Transverse colon (tissue), 4 donors: Measurements from ENCODE around the gene PITX3. TPM values are rescaled to one million over a fixed set of nuclear protein-coding genes. Genes with fewer than 3 reads are reported as not detected.

Source experiments
- DNase-seq: peaks from one replicate; pipeline ENCODE4 v3.0.0-alpha.2; 2019
- H3K27ac ChIP-seq, 4 donors: fragments of 200-600 bp; sonication (generic); 2 replicates each; pipeline ENCODE4 v1.5.1; 2016 to 2018; ENCODE audit warnings: inconsistent platforms in 4 of 4
- H3K27me3 ChIP-seq: fragments of 200-600 bp; sonication (generic); 2 replicates; pipeline ENCODE4 v1.5.1; 2017; ENCODE audit warnings: inconsistent platforms
- H3K36me3 ChIP-seq, 4 donors: fragments of 200-600 bp; sonication (generic); 2 replicates each; pipeline ENCODE4 v1.5.1; 2017 to 2019; ENCODE audit warnings: inconsistent platforms in 4 of 4
- H3K4me1 ChIP-seq, 4 donors: fragments of 200-600 bp; sonication (generic); 2 replicates each; pipeline ENCODE4 v1.5.1; 2017 to 2020; ENCODE audit warnings: inconsistent platforms in 4 of 4
- H3K4me3 ChIP-seq, 4 donors: fragments of 200-600 bp; sonication (generic); 1 replicate in 1 of 4; 2 replicates in 3 of 4; pipeline versions ENCODE4 v1.5.1 to v1.6.1; 2017 to 2019; ENCODE audit warnings: inconsistent platforms in 4 of 4
- H3K9me3 ChIP-seq, 2 donors: fragments of 200-600 bp; sonication (generic); 2 replicates each; pipeline ENCODE4 v1.5.1; 2017 to 2019; ENCODE audit warnings: inconsistent platforms in 2 of 2
- EP300 ChIP-seq: sonication (generic); formaldehyde crosslinking; IDR thresholded peaks from one replicate; pipeline ENCODE4 v1.6.1; 2017; ENCODE audit warnings: antibody characterized with exemption, low read depth
- POLR2A ChIP-seq: fragments of 450-650 bp; IDR thresholded peaks from one replicate; pipeline ENCODE4 v1.6.1; 2016; ENCODE audit warnings: antibody characterized with exemption, mild to moderate bottlenecking, moderate library complexity
- POLR2AphosphoS5 ChIP-seq, 3 donors: sonication (generic); formaldehyde crosslinking; IDR thresholded peaks; one replicate each; pipeline ENCODE4 v1.6.1; 2016; ENCODE audit warnings: antibody characterized with exemption in 3 of 3
- WGBS, 2 donors: methylation state at CpG; one replicate each; pipeline ENCODE4 v1.1.5; 2018; ENCODE audit warnings: low coverage in 1 of 2; 5-methylcytosine and 5-hydroxymethylcytosine counted together
- in situ Hi-C, 4 donors: fragments of 200-750 bp; cut with MboI; loops; one replicate each; pipeline versions ENCODE4 v1.15.0 to v1.15.1; 2017; ENCODE audit warnings: low sequenced_read_pairs in 3 of 4, low pct_ligation_motif_present in 1 of 4, low pct_unique_long_range_greater_than_20kb in 1 of 4
- intact Hi-C: fragments of 100-400 bp; cut with DNase I; formaldehyde crosslinking; loops from one replicate; pipeline ENCODE4 v1.15.1; 2023; ENCODE audit warnings: low total_unique reads
- total RNA-seq, 4 donors: library from RNA; depleted of rRNA; stranded (reverse); fragments of >200 nt; gene quantifications; one replicate each; pipeline ENCODE4 v1.1.0, GENCODE V29; 2016
- TF ChIP-seq, protein P1 (sequence below), 5 experiments: fragments of 200-600 bp in 3 of 5; fragments of 450-650 bp in 2 of 5; sonication (generic) in 3 of 5; IDR thresholded peaks; 1 replicate in 2 of 5; 2 replicates in 3 of 5; pipeline ENCODE4 v1.5.1; 2016 to 2017; ENCODE audit warnings: antibody characterized with exemption in 5 of 5, inconsistent platforms in 3 of 5, mild to moderate bottlenecking in 2 of 5, moderate library complexity in 1 of 5

Gene PITX3
- not detected for total RNA-seq

DNA sequence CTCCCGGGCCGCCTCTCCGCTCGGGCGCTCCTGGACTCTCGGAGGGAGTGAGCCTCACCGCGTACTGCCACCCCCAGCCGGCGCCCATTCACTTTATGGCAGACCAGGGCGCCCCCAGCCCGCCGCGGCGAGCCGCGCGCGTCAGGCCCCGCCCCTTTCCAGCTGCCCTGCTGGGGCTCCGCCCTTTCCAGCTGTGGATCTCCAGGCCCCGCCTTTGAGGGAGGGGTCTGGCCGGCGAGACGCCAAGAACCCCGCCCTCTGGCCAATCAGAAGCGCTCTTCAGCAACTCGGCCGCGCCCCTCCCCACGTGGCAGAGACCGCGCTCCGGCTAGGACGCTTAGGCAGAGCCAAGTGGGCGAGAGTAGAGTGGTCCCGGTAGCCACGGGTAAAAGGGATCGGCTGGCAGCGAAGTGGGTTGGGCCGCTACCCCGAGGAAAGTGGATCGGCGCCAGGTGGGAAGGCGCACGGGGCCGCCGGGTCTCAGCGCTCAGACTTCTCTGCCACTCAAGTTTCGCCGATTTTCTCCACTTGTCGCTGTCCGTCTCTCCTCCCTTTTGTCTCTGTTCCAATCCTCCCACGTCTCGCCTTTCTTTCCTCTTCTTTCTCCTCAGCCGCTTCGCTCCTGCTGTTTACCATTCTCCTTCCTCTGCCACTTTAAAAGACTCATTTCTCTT is at the start of gene PITX3:
TSS of gene PITX3 (minus strand) at position 69 of the 674 bp plus-strand sequence. CDS start 9,432 bp downstream, outside the sequence.
- peaks cover 13 to 34% (median 32%) of the 10 kb centered on the region in 4 donors for H3K4me1 ChIP-seq
- H3K4me3 ChIP-seq, result peak within 1 kb of the TSS; percentile 39 to 63 (median 44)
- H3K27me3 ChIP-seq, result peaks cover 47% of the 10 kb centered on the region
- no peak for TF ChIP-seq POLR2A
- no peak for TF ChIP-seq POLR2AphosphoS5 (IDR thresholded peaks at IDR 0.05)
- no peak for TF ChIP-seq EP300
- TF ChIP-seq, protein P1, sequence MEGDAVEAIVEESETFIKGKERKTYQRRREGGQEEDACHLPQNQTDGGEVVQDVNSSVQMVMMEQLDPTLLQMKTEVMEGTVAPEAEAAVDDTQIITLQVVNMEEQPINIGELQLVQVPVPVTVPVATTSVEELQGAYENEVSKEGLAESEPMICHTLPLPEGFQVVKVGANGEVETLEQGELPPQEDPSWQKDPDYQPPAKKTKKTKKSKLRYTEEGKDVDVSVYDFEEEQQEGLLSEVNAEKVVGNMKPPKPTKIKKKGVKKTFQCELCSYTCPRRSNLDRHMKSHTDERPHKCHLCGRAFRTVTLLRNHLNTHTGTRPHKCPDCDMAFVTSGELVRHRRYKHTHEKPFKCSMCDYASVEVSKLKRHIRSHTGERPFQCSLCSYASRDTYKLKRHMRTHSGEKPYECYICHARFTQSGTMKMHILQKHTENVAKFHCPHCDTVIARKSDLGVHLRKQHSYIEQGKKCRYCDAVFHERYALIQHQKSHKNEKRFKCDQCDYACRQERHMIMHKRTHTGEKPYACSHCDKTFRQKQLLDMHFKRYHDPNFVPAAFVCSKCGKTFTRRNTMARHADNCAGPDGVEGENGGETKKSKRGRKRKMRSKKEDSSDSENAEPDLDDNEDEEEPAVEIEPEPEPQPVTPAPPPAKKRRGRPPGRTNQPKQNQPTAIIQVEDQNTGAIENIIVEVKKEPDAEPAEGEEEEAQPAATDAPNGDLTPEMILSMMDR (IDR thresholded peaks at IDR 0.05), result no peak
- whole genome bisulfite sequencing, 2 donors, result 3 to 5% methylated on average over 4 to 32 of the region's 57 CpGs
- no peaks in the 10 kb centered on the region for H3K9me3 ChIP-seq
- no peaks in the 10 kb centered on the region for H3K36me3 ChIP-seq
- DNase-seq, result peak; percentile 93
- intact Hi-C loops, result no loop called here
- H3K27ac ChIP-seq, result no peak within 1 kb of the TSS
- in situ Hi-C loops, result no loop called here

DNA sequence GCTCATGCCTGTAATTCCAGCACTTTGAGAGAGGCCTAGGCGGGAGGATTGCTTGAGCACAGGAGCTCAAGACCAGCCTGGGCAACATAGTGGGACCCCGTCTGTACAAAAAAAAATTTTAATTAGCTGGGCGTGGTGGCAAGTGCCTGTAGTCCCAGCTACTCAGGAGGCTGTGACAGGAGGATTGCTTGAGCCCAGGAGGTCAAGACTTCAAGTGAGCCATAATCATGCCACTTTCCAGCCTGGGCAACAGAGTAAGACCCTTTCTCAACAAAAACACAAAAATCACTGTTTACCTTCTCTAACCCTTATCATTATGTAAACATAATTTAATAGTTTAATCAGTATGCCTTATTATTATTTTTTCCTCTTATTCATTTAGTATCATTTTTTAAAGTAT is 48.5 kb upstream of the PITX3 start:
- Histone ChIP-seq H3K9me3 (no peaks in the 10 kb centered on the region), H3K27ac (no peak overlapping the region), H3K27me3 (no peaks in the 10 kb centered on the region), H3K4me3 (no peak overlapping the region), H3K36me3 (no peaks in the 10 kb centered on the region), H3K4me1 (peaks cover 0 to 16% (median 4%) of the 10 kb centered on the region in 4 donors)
- no peak for DNase-seq
- no peak for TF ChIP-seq POLR2A
- TF ChIP-seq, protein P1 (IDR thresholded peaks at IDR 0.05), result no peak
- intact Hi-C loops, result no loop called here
- in situ Hi-C loops, result no loop called here
- WGBS, 2 donors, result 37 to 71% methylated on average over 2 to 3 of the region's 3 CpGs

DNA sequence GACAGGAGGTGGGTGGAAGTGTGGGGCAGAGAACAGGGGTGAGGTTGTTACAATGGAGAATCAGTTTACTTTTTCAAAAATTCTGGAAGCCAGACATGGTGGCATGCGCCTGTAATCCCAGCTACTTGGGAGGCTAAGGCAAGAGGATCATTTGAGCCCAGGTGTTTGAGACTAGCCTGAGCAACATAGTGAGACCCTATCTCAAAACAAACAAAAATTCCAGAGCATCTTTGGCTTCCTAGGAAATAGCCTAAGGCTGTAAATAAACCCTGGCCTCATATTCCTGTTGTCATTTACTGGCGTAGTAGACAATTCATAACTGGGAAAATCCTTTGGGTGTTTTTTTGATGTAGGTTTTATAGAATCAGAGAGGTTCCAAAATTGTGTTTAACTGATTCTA is 48.0 kb upstream of the PITX3 start:
- Histone ChIP-seq H3K36me3 (no peaks in the 10 kb centered on the region), H3K4me3 (no peak overlapping the region), H3K4me1 (peaks cover 0 to 16% (median 4%) of the 10 kb centered on the region in 4 donors), H3K9me3 (no peaks in the 10 kb centered on the region), H3K27ac (no peak overlapping the region), H3K27me3 (no peaks in the 10 kb centered on the region)
- intact Hi-C loops (no loop called here), in situ Hi-C loops (no loop called here)
- DNase-seq, result no peak
- 76 to 88% methylated on average over 2 of the region's 2 CpGs for WGBS, 2 donors
- no peak for TF ChIP-seq POLR2A
- TF ChIP-seq, protein P1 (IDR thresholded peaks at IDR 0.05), result no peak
- TF ChIP-seq EP300, result no peak
- TF ChIP-seq POLR2AphosphoS5 (IDR thresholded peaks at IDR 0.05), result no peak

DNA sequence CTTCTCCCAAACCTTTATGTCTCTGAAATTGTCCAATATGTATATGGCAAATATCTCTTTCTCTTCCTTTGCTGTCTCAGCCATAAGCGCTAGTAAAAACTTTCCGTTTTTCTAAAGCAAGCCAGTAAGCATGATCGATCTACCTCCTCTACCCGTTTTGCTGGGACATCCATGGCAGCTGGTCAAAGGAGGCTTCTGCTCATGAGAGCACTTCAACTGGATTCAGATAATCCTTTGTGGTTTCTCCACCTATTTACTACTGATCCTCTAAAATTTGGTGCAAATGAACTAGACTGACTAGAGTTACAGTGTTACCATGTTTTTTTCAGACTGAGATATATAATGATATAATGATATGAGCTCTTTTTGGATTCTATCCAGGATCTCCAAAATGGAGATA is 46.7 kb upstream of the PITX3 start:
- Histone ChIP-seq H3K9me3 (no peaks in the 10 kb centered on the region), H3K36me3 (no peaks in the 10 kb centered on the region), H3K27ac (no peak overlapping the region), H3K27me3 (no peaks in the 10 kb centered on the region), H3K4me3 (no peak overlapping the region), H3K4me1 (peaks cover 0 to 16% (median 4%) of the 10 kb centered on the region in 4 donors)
- no peak for TF ChIP-seq POLR2AphosphoS5 (IDR thresholded peaks at IDR 0.05)
- no peak for TF ChIP-seq EP300
- no peak for TF ChIP-seq POLR2A
- TF ChIP-seq, protein P1 (IDR thresholded peaks at IDR 0.05), result no peak
- in situ Hi-C loops (no loop called here), intact Hi-C loops (no loop called here)
- DNase-seq, result no peak
- whole genome bisulfite sequencing, 2 donors, result 93 to 94% methylated on average over 3 to 4 of the region's 4 CpGs
